ENCODE data around the gene MAEA.

MAEA gene

GRCh38 chr4:1356181-1356998 is 66.7 kb downstream of the MAEA start:
- FAIRE-seq: no peak

DNA sequence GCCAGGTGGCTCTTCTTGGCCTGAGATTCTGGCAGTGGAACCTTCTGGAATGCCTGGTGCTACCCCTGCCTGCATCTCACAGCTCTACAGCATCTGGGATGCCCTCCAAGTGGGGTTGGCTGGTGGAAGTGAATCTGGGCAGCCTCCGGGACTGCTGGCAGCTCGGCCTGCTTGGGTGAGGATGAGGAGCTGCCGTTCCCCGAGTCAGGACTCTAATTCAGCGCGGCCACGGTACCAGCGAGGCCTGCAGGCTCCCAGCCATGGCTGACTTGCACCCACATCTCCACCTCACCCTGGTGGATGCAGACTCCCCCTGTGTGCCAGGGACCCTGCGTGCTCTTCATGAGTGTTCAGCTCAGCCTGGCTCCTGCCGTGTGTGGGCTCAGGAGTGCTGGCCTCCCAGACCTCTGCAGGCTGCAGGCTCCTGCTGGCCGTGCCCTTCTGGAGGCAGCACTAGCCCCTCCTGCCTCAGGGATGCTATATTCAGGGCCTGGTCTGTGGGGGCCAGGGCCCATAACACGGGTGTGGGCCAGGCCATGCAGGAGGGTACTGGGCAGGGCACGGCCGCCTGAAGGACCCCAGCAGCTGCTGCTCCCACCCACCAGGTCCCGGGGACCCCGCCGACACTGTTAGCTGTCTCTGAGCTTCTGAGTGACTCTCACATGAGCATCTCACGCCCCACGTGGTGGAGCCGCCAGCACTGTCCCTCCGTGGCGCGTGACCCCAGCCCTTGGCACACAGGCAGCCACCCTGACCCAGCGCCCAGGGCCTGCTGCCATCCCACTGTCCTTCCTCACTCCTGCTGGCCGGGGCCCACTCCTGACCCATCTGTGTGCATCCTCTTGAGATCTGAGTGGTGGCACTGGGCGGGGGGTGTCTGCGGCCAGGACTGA is 67.9 kb downstream of the MAEA start:
- no peak for FAIRE-seq

DNA sequence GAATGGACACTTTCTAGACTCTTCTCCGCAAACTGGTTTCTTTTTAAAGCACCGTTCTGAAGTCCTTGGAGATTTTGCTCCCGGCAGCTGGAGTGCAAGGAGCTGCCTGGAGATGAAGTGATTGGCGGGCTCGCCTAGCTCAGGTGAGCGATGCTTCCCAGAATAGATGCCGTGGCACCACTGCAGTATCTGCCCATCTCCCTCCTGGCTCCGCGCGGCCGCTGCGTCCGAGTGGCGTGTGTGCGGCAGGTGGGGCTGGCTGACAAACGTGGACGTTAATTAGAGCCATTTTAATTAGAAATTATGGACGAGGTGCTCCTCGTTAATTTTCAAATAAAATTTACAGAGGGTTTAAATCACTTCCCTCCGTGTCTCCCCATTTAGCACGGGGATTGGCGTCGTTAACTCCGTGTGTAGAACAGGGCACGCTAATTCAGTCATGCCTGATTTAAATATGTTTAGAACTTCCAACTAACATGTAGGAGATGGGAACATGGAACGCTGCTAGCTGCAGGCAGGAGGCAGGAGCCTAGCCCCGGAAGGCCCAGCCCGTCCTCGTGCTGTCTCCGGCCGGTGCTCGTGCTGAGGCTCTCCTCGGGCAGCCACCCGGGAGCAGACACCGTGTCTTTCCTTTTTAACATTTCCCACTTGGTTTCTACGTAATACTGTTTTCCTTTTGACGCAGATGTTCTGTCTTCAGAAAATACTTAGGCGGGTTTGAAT is 68.9 kb downstream of the MAEA start:
- FAIRE-seq: no peak

DNA sequence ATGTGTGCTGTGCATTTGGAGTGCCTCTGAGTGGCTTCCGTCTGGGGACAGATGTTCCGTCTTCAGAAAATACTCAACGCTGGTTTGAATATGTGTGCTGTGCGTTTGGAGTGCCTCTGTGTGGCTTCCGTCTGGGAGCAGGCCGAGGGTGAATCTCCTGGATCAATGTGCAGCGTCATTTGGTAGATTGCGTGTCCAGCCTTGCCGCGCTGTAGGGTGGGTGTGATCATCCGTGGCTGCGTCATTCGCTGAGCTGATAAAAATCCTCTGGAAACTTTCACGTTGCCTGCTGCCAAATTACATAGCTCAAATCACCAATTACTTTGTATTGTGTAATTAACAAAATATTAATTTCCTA is 69.4 kb downstream of the MAEA start:
- FAIRE-seq: no peak

DNA sequence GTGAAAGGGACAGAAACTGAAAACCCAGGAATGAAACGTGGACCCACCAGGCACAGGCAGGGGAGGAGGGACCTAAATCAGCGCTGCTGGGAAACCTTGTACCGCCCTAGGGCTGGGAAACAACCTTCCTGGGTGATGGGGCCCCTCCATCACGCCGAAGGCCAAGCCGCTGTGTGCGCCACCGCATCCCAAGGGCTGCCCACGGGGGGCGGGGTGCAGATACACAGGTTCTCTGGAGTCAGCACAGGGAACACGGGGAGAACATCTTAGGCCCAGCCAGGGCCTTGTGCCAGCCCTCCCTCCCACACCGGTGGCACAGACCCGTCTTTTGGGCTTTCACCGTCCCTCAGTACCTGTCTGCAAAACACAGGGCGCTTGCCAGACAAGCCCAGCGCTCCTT is 70.3 kb downstream of the MAEA start:
- FAIRE-seq: no peak

GRCh38 chr4:1360423-1361283 is 71.0 kb downstream of the MAEA start:
- no peak for FAIRE-seq

DNA sequence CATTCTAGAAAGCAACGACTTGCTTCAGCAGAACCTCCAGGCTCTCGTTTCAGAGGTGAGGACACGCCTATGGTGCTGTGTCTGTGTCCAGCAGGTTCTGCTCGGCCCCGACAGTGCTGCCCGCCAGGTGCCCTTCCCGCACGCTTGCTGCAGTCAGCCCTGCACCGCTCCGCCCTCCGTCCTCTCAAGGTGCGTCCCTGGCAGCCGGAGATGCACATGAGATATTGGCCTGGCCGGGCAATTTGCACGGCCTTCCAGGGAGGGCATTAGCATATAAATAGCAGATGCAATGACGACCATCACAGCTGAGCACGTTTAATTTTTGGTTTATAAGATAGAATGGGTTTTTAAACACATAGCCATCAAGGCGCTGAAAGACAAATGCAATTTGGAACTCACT is 71.7 kb downstream of the MAEA start:
- FAIRE-seq: no peak

- no peak for FAIRE-seq
Observed at GRCh38 chr4:1362046-1362445, 72.4 kb downstream of the MAEA start.

GRCh38 chr4:1362521-1362920 is 72.8 kb downstream of the MAEA start:
- no peak for FAIRE-seq

GRCh38 chr4:1363513-1363912 is 73.8 kb downstream of the MAEA start:
- no peak for FAIRE-seq

DNA sequence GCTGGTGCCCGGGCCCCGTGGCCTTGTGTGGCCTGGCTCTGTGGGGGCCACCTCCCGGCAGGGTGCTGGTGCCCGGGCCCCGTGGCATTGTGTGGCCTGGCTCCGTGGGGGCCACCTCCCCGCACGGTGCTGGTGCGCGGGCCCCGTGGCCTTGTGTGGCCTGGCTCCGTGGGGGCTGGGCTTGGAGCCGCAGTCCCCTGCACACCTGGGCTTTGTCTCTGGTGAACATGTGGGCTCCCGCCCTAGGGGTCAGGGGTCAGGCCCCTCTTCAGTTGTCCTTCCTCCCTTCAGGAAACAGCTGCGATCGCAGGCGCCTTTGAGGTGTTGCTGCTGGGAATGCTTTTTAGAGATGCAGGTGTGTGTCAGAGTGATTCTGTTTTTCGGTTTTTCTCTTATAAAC is 74.5 kb downstream of the MAEA start:
- no peak for FAIRE-seq

DNA sequence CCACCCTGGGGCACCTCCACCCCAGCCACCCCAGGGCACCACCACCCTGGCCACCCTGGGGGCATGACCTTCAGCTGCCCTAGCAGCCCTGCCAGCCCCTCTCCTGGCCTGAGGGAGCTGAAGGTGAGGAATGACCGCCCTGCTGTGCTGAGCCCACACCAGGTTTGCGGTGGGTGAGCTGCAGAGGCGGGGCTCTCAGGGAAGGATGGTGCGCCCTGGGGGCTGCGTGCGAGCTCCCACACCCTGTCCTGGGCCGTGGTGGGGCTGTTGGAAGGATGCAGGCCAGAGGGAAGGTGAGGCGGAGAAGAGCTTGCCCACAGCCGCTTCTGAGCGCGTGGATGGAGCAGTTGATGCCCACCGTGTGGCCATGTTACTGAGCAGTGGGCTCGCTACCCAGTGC is 75.1 kb downstream of the MAEA start:
- FAIRE-seq: no peak

DNA sequence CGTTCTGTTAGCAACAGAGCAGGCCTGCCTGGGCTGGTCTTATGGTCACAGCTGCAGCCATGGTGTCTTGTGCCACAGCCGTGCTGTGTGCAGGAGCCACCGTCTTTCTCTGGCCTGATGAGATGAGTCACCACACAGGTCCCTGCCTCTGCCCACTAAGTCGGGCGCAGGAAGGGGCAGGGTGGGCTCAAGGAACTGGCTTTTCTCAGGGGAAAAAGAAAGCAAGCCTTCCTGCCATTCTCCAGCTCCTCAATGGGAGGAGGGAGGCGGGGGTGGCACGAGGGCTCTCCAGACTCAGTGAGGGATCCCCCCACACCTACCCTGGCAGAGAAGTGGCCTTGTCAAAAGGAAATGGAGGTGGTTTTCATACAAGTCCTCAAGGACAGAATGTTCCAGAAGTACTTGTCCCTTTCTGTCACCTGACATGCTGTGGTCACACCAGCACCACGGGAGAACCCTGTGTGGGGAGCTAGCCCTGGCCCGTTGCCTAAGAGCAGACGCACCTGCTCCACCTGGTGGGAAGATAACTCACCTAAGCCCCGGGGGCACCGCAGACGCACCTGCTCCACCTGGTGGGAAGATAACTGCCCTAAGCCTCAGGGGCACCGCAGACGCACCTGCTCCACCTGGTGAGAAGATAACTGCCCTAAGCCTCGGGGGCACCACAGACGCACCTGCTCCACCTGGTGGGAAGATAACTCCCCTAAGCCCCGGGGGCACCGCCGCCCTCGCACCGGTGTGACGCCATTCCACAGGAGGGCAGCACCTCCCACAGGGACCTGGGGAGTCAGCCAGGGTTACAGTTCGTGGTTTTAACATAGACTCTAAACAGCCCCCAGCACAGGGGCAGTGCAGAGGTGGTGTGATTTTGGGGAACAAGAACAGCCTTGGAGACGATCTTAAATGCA is 75.8 kb downstream of the MAEA start:
- FAIRE-seq: no peak

DNA sequence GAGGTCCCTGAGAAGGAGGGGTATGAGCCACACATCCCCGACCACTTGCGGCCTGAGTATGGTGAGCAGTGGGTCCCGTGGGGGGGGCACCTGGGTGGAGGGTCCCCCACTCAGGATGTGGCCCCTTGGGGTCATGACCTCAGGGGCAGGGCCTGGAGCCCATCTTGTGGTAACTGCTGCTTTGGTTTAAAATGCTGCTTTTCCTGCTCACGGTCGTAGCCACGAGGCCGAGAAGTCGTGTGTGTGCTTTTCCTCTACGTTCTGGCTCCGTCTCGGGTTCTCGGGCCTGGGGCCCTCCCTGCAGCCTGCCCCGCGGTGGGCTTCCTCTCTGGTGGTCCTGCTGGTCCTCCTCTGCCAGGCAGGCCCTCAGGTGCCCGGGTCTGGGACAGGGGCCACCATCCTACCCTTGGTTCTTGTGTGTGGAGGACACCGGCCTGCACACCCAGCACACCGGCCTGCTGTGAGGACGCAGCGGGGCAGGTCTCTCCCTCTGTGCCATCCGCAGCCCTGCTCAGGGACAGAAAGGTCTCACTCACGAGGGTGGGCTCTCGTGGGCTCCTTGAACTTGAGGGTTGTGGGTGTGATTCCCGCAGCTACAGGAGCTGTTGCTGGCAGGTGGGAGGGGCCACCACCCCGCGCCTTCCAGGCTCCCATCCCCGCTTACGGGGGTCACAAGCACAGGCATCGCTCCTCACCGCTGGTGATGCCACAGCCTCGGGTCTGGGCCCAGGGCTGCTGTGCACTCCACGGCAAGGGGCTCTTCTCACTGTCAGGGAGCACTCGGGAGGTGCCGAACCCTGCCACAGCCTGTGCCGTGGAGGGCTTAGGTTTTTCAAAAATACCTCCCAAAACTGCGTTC is 76.9 kb downstream of the MAEA start:
- FAIRE-seq: no peak

GRCh38 chr4:1367230-1367935 is 77.7 kb downstream of the MAEA start:
- FAIRE-seq: no peak

DNA sequence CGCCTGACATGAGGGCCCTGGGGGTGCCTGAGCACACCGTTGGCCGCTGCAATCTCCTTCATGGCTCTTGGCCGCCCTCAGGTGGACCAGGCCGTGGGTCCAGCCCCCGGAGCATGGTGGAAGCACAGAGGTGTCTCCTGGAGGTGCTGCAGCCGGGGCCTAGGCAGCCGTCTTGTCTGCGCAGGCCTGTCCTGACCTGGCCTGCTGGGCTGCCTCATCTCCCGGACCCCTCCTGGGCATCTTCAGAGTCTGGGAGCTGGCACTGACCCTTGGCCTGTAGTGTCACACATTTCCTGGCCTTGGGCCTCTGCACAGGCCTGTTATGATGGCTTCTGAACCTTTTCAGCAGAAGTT is 78.2 kb downstream of the MAEA start:
- FAIRE-seq: no peak

GRCh38 chr4:1368421-1369090 is 78.9 kb downstream of the MAEA start:
- no peak for FAIRE-seq

- FAIRE-seq: no peak
Observed at GRCh38 chr4:1369091-1369450, 79.4 kb downstream of the MAEA start.

GRCh38 chr4:1369479-1370079 is 79.9 kb downstream of the MAEA start:
- FAIRE-seq: no peak
